Endothelial cell of umbilical vein (primary cell): ENCODE measurements around the gene ASTN1. TPM values are rescaled to one million over a fixed set of nuclear protein-coding genes. Genes with fewer than 3 reads are reported as not detected.

ENCODE experiments used
- BruUV-seq: library from RNA; stranded (reverse); fragments of 400-500 nt; replicated peaks from 2 replicates; lab custom pipeline; 2021; lab: Mats Ljungman, UMichigan
- CTCF ChIA-PET: fragments of 300-600, 350-600 bp; sonication (Branson Sonifier 250); formaldehyde crosslinking; loops from one replicate; lab custom pipeline; 2021; ENCODE audit warnings: antibody characterized with exemption, inconsistent platforms; lab: Charles Lee
- POLR2A ChIA-PET: fragments of 300-600, 350-600 bp; sonication (Branson Sonifier 250); formaldehyde crosslinking; loops from one replicate; lab custom pipeline; 2021; ENCODE audit warnings: antibody characterized with exemption, inconsistent platforms; lab: Charles Lee
- DNase-seq: peaks from one replicate; pipeline ENCODE4 v3.0.0-alpha.2; 2011; ENCODE audit warnings: low read depth, low spot score
- FAIRE-seq: peaks from 2 replicates; lab custom pipeline; 2011; peaks lifted over from hg19 to GRCh38; lab: Jason Lieb, UNC
- H2AFZ ChIP-seq: 2 replicates; pipeline ENCODE4 v1.6.0; 2012; ENCODE audit warnings: low read depth, low read length, control low read depth, inconsistent platforms
- H3K27ac ChIP-seq: 2 replicates; pipeline ENCODE4 v1.5.1; 2011; ENCODE audit warnings: low read depth, mild to moderate bottlenecking, control low read depth, low read length, moderate library complexity; ENCODE audit not compliant: insufficient read depth
- H3K27me3 ChIP-seq, 2 experiments: 2 replicates each; pipeline versions ENCODE4 v1.6.0 to v1.6.1; 2011; ENCODE audit warnings: low read length in 2 of 2, mixed read lengths in 1 of 2; ENCODE audit not compliant: control insufficient read depth in 2 of 2, insufficient read depth in 2 of 2
- H3K36me3 ChIP-seq, 2 experiments: 2 replicates in 1 of 2; 3 replicates in 1 of 2; pipeline ENCODE4 v1.5.1; 2011; ENCODE audit warnings: low read length in 2 of 2, mild to moderate bottlenecking in 1 of 2, moderate library complexity in 1 of 2; ENCODE audit not compliant: control insufficient read depth in 2 of 2, insufficient read depth in 2 of 2; ENCODE audit errors: extremely low read depth in 1 of 2
- H3K4me1 ChIP-seq: 3 replicates; pipeline ENCODE4 v1.5.1; 2011; ENCODE audit warnings: mild to moderate bottlenecking, low read length; ENCODE audit not compliant: control insufficient read depth, insufficient read depth; ENCODE audit errors: extremely low read depth
- H3K4me2 ChIP-seq: 2 replicates; pipeline ENCODE4 v1.6.1; 2011; ENCODE audit warnings: low read length, control low read depth, mixed read lengths; ENCODE audit not compliant: insufficient read depth
- H3K4me3 ChIP-seq, 3 experiments: fragments of 200-600 bp in 1 of 3; sonication (generic), shearing (Covaris generic) in 1 of 3; replicated peaks in 1 of 3; 2 replicates each; pipeline ENCODE4 v1.5.1; 2011 to 2016; ENCODE audit warnings: control low read depth in 3 of 3, low read length in 3 of 3, mild to moderate bottlenecking in 2 of 3, inconsistent platforms in 1 of 3, low read depth in 1 of 3, moderate library complexity in 1 of 3; ENCODE audit not compliant: insufficient read depth in 1 of 3
- H3K79me2 ChIP-seq: 2 replicates; pipeline ENCODE4 v1.6.0; 2012; ENCODE audit warnings: low read length, inconsistent platforms; ENCODE audit not compliant: control insufficient read depth, insufficient read depth
- H3K9ac ChIP-seq: replicated peaks from 2 replicates; pipeline ENCODE3; 2011; ENCODE audit warnings: low read length, control low read depth; ENCODE audit not compliant: insufficient read depth; ENCODE audit errors: extremely low read depth
- H3K9me1 ChIP-seq: replicated peaks from 3 replicates; pipeline ENCODE4 v1.6.0; 2011; ENCODE audit warnings: mild to moderate bottlenecking, low read length; ENCODE audit not compliant: control insufficient read depth, insufficient read depth; ENCODE audit errors: extremely low read depth
- H3K9me3 ChIP-seq: replicated peaks from 2 replicates; pipeline ENCODE4 v1.5.1; 2012; ENCODE audit warnings: low read length, inconsistent platforms; ENCODE audit not compliant: control insufficient read depth, insufficient read depth
- H4K20me1 ChIP-seq: replicated peaks from 2 replicates; pipeline ENCODE3; 2011; ENCODE audit warnings: mild to moderate bottlenecking, low read length; ENCODE audit not compliant: control insufficient read depth, insufficient read depth; ENCODE audit errors: extremely low read depth
- CTCF ChIP-seq, 2 donors: IDR thresholded peaks; 1 replicate in 1 of 2; 2 replicates in 1 of 2; pipeline ENCODE4 v1.5.1; 2011; ENCODE audit warnings: low read length in 2 of 2, mild to moderate bottlenecking in 2 of 2, moderate library complexity in 2 of 2, control low read depth in 1 of 2, inconsistent platforms in 1 of 2, low read depth in 1 of 2; ENCODE audit not compliant: insufficient read depth in 1 of 2; ENCODE audit errors: extremely low read depth in 1 of 2
- EZH2 ChIP-seq: IDR thresholded peaks from 2 replicates; pipeline ENCODE4 v1.6.1; 2012; ENCODE audit warnings: borderline replicate concordance, low read depth, mild to moderate bottlenecking, moderate library complexity, low read length, inconsistent platforms; ENCODE audit not compliant: severe bottlenecking
- FOS ChIP-seq: IDR thresholded peaks from 2 replicates; pipeline ENCODE4 v1.6.1; 2011; ENCODE audit warnings: mild to moderate bottlenecking, low read length, moderate library complexity, borderline replicate concordance; ENCODE audit not compliant: insufficient read depth
- GATA2 ChIP-seq: IDR thresholded peaks from 2 replicates; pipeline ENCODE4 v1.7.0; 2011; ENCODE audit warnings: low read depth, mild to moderate bottlenecking, moderate library complexity, mixed read lengths, low read length; ENCODE audit not compliant: insufficient read length, insufficient read depth
- JUN ChIP-seq: IDR thresholded peaks from 2 replicates; pipeline ENCODE4 v1.6.1; 2011; ENCODE audit warnings: borderline replicate concordance, low read depth; ENCODE audit not compliant: insufficient read length, insufficient read depth
- MAX ChIP-seq: IDR thresholded peaks from 2 replicates; pipeline ENCODE4 v1.6.1; 2011; ENCODE audit not compliant: insufficient read depth, insufficient read length
- MYC ChIP-seq: IDR thresholded peaks from one replicate; pipeline ENCODE4 v1.6.1; 2011; ENCODE audit warnings: mild to moderate bottlenecking, low read depth, low read length
- POLR2A ChIP-seq: IDR thresholded peaks from 2 replicates; pipeline ENCODE4 v1.6.1; 2012; ENCODE audit warnings: low read depth, mild to moderate bottlenecking, control low read depth, low read length
- POLR2AphosphoS5 ChIP-seq: IDR thresholded peaks from 2 replicates; pipeline ENCODE4 v1.6.1; 2012; ENCODE audit warnings: low read depth, mild to moderate bottlenecking, control low read depth, low read length, moderate library complexity; ENCODE audit not compliant: insufficient read depth
- dilution Hi-C: fragments of 300-500 bp; cut with MboI; formaldehyde crosslinking; loops from one replicate; pipeline ENCODE4 v1.15.0; 2019; ENCODE audit warnings: low sequenced_read_pairs; ENCODE audit not compliant: extremely low pct_ligation_motif_present
- intact Hi-C: fragments of 100-400 bp; cut with micrococcal nuclease; formaldehyde crosslinking; loops from one replicate; pipeline ENCODE4 v1.10.0; 2022
- polyA plus RNA-seq, 4 experiments: library from polyadenylated mRNA; depleted of rRNA in 3 of 4; stranded (reverse) in 3 of 4; unstranded in 1 of 4; fragments of >200 nt; gene quantifications; 2 replicates each; pipeline versions ENCODE4 v1.2.1 to v1.2.3, GENCODE V29; 2011 to 2012; ENCODE audit warnings: missing spikeins in 1 of 4
- total RNA-seq: library from RNA; stranded (reverse); gene quantifications from 2 replicates; pipeline ENCODE4 v1.2.3, GENCODE V29; 2021

The ASTN1 gene
- total and polyA plus RNA-seq, 2 donors (not counting 3 experiments of a cell fraction or from before 2014, with no cell fraction given): 0.04 TPM; not detected in 1

- intact Hi-C loops (no loop called here), dilution Hi-C loops (no loop called here)
- Histone ChIP-seq H3K27me3 (no peaks in the 10 kb centered on the region), H3K9me3 (no peaks in the 10 kb centered on the region), H4K20me1 (no peaks in the 10 kb centered on the region), H2AFZ (no peak overlapping the region), H3K27ac (no peak overlapping the region), H3K79me2 (no peaks in the 10 kb centered on the region), H3K36me3 (no peaks in the 10 kb centered on the region), H3K4me3 (no peak overlapping the region), H3K9me1 (no peaks in the 10 kb centered on the region), H3K4me2 (no peak overlapping the region), H3K9ac (no peak overlapping the region), H3K4me1 (no peaks in the 10 kb centered on the region)
- no peak for DNase-seq
- no TSS peak for BruUV-seq
- CTCF ChIA-PET: interaction anchor here (1.0 kb wide), 1 partner anchor 1732 kb away, joined by 3 read pairs; no protein-coding TSS in a partner anchor
- no peak for TF ChIP-seq JUN
- TF ChIP-seq POLR2AphosphoS5: no peak
- no peak for TF ChIP-seq GATA2
- TF ChIP-seq EZH2: no peak
- no peak for TF ChIP-seq CTCF (IDR thresholded peaks at IDR 0.05; ENCODE audit: extremely low read depth in 1 of 2, insufficient read depth in 1 of 2, low read depth in 1 of 2, low read length in 2 of 2)
- no peak for TF ChIP-seq MAX
- TF ChIP-seq POLR2A: no peak
- no peak for TF ChIP-seq FOS
- no peak for TF ChIP-seq MYC
- FAIRE-seq: no peak
- POLR2A ChIA-PET: no interaction called here
These were observed 280.2 kb downstream of the ASTN1 start for GRCh38 chr1:176884286-176884685.
